GM19351 (cell line): Measurements from ENCODE around the gene GOLGA6L10.
"Not testable (repeated sequence)": the region's sequence is repeated elsewhere in the genome, so short reads cannot be mapped to it uniquely, and the experiment has no call there.

Experiments used
- ATAC-seq: cut with Tn5 transposase; IDR thresholded peaks from one replicate; pipeline ENCODE4 v1.9.1; 2021; ENCODE audit warnings: mild to moderate bottlenecking, moderate library complexity; ENCODE audit not compliant: unreplicated experiment

GOLGA6L10 gene

GRCh38 chr15:82319522-82320278, 29.6 kb downstream of the GOLGA6L10 start:
- not testable (repeated sequence) for ATAC-seq

- not testable (repeated sequence) for ATAC-seq
Observed at GRCh38 chr15:82318281-82318680, 31.0 kb downstream of the GOLGA6L10 start.

- ATAC-seq = not testable (repeated sequence)
Observed at GRCh38 chr15:82317516-82317915, 31.8 kb downstream of the GOLGA6L10 start.

- ATAC-seq = no peak
Observed at GRCh38 chr15:82317091-82317489, 32.2 kb downstream of the GOLGA6L10 start.

- not testable (repeated sequence) for ATAC-seq
Observed at GRCh38 chr15:82316247-82317090, 32.8 kb downstream of the GOLGA6L10 start.

- ATAC-seq = no peak
Observed at GRCh38 chr15:82315519-82316246, 33.6 kb downstream of the GOLGA6L10 start.

DNA sequence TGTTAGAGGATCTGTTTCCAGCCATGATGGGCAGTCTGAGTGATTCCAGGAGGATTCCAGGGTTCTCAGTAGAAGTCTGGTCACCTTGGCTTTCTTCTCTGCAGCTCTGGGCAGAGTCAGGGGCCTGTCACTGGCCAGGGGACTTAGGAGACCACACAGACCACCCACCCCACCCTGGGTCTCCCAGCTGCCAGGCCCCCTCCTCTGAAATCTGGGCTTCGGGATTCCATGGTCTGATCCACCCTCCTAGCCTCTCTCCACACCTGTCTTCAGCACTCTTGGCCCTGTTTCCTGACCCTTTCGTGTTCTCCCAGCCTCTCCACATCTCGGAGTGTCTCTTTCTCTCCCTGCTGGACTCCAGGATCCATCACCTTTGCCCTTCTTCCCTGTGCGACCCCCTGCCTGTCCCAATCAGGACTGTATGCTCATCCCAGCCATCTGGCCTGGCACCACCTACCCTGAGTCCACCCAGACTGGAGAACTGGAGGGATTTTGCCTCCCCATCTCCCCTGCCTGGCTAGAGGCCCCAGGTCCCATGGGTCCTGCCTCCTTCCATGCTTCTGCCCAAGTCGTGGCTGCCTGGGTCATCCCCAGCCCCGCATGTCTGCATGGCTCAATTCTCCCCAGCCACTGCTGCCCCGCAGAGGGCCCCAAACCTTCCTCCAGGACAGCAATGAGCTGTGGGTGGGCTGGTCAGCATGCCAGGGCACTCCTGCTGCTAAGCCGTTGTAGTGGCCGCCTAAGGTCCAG, 34.3 kb downstream of the GOLGA6L10 start:
- no peak for ATAC-seq

DNA sequence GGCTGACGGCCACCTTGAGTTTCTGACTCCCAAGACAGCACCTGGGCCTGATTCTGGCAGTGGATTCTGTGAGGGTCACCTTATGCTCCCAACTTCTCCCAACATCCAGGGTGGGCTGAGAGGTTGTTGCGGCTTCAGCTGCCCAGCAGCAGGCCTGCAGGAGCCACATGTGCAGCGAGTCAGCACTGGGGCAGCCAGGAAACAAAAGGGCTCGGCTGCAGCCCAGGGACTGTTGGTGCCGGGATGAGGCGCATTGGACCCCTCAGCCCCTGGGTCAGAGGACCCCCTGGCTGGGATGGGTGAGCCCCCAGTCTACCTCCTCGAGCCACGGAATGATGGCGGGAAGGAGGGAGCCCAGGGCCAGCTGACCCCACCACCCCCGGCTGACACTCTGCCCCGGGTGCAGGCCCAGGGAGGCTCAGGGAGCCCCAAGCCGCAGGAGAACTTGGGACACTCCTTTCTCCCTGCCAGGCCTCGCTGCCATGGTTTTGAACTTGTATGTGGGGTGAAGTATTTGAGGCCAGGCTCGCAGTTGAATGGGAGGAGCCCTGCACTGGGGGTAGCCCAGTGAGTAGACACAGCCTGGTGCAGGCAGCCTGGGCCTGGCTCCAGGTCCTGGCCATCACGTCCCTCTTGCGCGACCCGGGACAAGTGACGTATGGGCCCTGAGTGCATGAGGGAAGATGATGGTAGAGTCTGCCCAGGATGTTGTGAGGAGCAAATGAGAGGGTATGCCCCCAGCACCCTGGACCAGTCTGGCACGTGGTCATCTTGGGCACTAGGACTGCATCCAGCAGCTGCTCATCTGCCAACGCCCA, 35.1 kb downstream of the GOLGA6L10 start:
- not testable (repeated sequence) for ATAC-seq

DNA sequence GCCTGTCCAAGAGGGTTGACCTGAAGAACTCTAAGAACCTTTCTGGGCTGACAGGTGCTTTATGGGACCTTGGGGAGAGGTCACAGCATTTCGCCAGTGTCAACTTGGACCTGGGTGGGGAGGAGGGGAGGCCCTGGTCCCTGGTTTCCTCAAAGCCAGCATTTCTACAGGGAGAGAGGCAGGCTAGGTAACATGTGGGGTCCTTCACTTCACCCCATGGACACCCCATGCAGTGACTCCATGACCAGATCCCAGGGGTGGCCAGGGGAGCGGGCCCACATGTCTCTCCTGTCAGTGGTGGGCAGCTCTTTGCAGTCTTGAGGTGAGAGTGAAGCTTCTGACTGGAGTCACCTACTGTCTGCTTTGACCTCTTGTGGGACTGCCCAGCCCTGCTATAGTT, 35.8 kb downstream of the GOLGA6L10 start:
- ATAC-seq = no peak

GRCh38 chr15:82312586-82313349, 36.5 kb downstream of the GOLGA6L10 start:
- ATAC-seq = no peak

DNA sequence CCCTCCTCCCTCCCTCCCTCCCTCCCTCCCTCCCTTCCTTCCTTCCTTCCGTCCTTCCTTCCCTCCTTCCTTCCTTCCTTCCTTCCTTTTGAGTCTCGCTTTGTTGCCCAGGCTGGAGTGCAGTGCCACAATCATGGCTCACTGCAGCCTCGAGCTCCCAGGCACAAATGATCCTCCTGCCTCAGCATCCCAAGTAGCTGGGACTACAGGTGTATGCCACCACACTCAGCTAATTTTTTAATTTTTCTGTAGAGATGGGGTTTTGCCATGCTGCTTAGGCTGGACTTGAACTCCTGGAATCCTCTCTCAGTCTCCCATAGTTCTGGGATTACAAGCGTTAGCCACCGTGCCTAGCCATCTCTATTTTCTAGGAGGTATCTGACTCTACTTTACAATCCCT, 38.0 kb downstream of the GOLGA6L10 start:
- not testable (repeated sequence) for ATAC-seq

GRCh38 chr15:82309802-82310201, 39.5 kb downstream of the GOLGA6L10 start:
- ATAC-seq = no peak

- no peak for ATAC-seq
Observed at GRCh38 chr15:82307714-82308081, 41.6 kb downstream of the GOLGA6L10 start.

DNA sequence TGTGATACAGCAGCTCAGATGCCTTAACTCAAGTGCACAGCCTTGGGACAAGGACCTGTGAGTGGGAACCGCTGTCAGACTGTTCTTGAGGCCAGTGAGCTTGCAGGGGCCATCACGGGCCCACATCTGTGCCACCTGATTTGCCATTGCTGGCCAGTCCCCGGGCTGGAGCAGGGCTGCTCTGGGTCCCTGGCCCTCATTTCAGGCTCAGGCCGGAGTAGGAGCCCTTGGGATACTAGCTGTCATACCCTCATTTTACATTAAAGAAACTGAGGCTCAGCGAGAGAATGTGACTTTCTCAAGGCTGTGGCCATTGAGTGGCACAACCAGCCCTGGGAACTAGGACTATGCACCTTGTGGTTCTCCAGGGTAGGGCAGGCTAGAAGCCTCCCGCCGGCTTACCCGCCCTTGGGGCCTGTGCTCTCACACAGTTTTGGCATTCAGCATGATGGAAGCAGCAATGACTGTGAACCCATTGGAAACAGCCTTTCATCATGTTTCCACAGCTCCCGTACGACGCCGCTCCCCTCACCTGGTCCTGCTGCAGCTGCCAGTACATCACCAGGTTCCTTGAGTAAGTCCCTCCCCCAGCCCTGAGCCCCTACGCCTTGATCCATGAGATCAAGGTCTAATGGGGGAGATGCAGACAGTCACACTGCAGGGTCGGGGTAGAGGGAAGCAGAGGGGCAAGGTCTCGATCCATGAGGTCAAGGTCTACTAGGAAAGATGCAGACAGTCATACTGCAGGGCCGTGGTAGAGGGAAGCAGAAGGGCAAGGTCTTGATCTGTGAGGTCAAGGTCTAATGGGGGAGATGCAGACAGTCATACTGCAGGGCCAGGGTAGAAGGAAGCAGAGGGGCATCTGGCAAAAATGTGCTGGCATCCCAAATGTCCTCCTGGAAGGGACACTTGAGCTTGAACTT, 42.2 kb downstream of the GOLGA6L10 start:
- no peak for ATAC-seq

GRCh38 chr15:82305621-82306048, 43.6 kb downstream of the GOLGA6L10 start:
- no peak for ATAC-seq

GRCh38 chr15:82304778-82305090, 44.5 kb downstream of the GOLGA6L10 start:
- ATAC-seq = no peak

GRCh38 chr15:82303956-82304777, 45.1 kb downstream of the GOLGA6L10 start:
- no peak for ATAC-seq
